Testis (tissue), 3 donors: ENCODE measurements around the gene RSAD1. TPM values are rescaled to one million over a fixed set of nuclear protein-coding genes. Genes with fewer than 3 reads are reported as not detected.

Experiments
- DNase-seq: peaks from one replicate; pipeline ENCODE4 v3.0.0-alpha.2; 2019
- H3K27ac ChIP-seq, 2 donors: fragments of 200-600 bp; sonication (generic); one replicate each; pipeline ENCODE4 v1.5.1; 2019
- H3K27me3 ChIP-seq: fragments of 200-600 bp; sonication (generic); one replicate; pipeline ENCODE4 v1.5.1; 2019
- H3K36me3 ChIP-seq: fragments of 200-600 bp; sonication (generic); one replicate; pipeline ENCODE4 v1.5.1; 2017; ENCODE audit warnings: low read depth; ENCODE audit errors: missing control alignments
- H3K4me1 ChIP-seq: fragments of 200-600 bp; sonication (generic); one replicate; pipeline ENCODE4 v1.5.1; 2019
- H3K4me3 ChIP-seq, 2 donors: fragments of 200-600 bp; sonication (generic); one replicate each; pipeline ENCODE4 v1.5.1; 2017 to 2019
- H3K9me3 ChIP-seq: fragments of 200-600 bp; sonication (generic); one replicate; pipeline ENCODE4 v1.5.1; 2017
- POLR2A ChIP-seq: fragments of 450-650 bp; IDR thresholded peaks from one replicate; pipeline ENCODE4 v1.6.1; 2017; ENCODE audit warnings: antibody characterized with exemption, mild to moderate bottlenecking, moderate library complexity
- WGBS, 2 donors: methylation state at CpG; one replicate each; pipeline ENCODE4 v1.1.5; 2018; 5-methylcytosine and 5-hydroxymethylcytosine counted together
- intact Hi-C: fragments of 100-400 bp; cut with DNase I; formaldehyde crosslinking; loops from one replicate; pipeline ENCODE4 v1.15.1; 2023; ENCODE audit warnings: low total_unique reads
- polyA plus RNA-seq: library from polyadenylated mRNA; stranded (reverse); fragments of 350-450 nt; fragmentation: Illumina TruSeq; extraction: RNeasy Lipid Tissue Mini Kit (QIAGEN cat#74804); gene quantifications from one replicate; pipeline ENCODE4 v1.2.3, GENCODE V29; 2014; ENCODE audit warnings: low read depth, low replicate concordance; ENCODE audit not compliant: insufficient read depth
- total RNA-seq, 2 donors: library from RNA; depleted of rRNA; stranded (reverse); fragments of >200 nt; gene quantifications; one replicate each; pipeline ENCODE4 v1.2.3, GENCODE V29; 2016
- TF ChIP-seq, protein P1 (sequence below), 3 experiments: fragments of 450-650 bp in 2 of 3; fragments of 200-600 bp in 1 of 3; sonication (generic) in 1 of 3; IDR thresholded peaks; one replicate each; pipeline ENCODE4 v1.5.1; 2016 to 2019; ENCODE audit warnings: antibody characterized with exemption in 3 of 3, mild to moderate bottlenecking in 2 of 3, moderate library complexity in 1 of 3

The RSAD1 gene
- total and polyA plus RNA-seq, 3 donors from 2014 or later, result 25.3 to 38.0 (median 35.7) TPM

GRCh38 chr17:50523208-50523607 lies 44.5 kb downstream of the RSAD1 start:
- no peaks in the 10 kb centered on the region for H3K36me3 ChIP-seq
- H3K27me3 ChIP-seq, result no peaks in the 10 kb centered on the region
- 94 to 100% methylated on average over 1 to 2 of the region's 2 CpGs for WGBS, 2 donors
- no peak for DNase-seq
- TF ChIP-seq, protein P1, sequence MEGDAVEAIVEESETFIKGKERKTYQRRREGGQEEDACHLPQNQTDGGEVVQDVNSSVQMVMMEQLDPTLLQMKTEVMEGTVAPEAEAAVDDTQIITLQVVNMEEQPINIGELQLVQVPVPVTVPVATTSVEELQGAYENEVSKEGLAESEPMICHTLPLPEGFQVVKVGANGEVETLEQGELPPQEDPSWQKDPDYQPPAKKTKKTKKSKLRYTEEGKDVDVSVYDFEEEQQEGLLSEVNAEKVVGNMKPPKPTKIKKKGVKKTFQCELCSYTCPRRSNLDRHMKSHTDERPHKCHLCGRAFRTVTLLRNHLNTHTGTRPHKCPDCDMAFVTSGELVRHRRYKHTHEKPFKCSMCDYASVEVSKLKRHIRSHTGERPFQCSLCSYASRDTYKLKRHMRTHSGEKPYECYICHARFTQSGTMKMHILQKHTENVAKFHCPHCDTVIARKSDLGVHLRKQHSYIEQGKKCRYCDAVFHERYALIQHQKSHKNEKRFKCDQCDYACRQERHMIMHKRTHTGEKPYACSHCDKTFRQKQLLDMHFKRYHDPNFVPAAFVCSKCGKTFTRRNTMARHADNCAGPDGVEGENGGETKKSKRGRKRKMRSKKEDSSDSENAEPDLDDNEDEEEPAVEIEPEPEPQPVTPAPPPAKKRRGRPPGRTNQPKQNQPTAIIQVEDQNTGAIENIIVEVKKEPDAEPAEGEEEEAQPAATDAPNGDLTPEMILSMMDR (IDR thresholded peaks at IDR 0.05), result no peak
- no peak for TF ChIP-seq POLR2A
- intact Hi-C loops, result no loop called here
- H3K4me1 ChIP-seq, result peaks cover 18% of the 10 kb centered on the region
- H3K4me3 ChIP-seq, result no peak overlapping the region
- no peaks in the 10 kb centered on the region for H3K9me3 ChIP-seq
- no peak overlapping the region for H3K27ac ChIP-seq

GRCh38 chr17:50524838-50525237 lies 46.2 kb downstream of the RSAD1 start:
- Histone ChIP-seq H3K9me3 (no peaks in the 10 kb centered on the region), H3K4me1 (peaks cover 1% of the 10 kb centered on the region), H3K27ac (no peak overlapping the region), H3K27me3 (no peaks in the 10 kb centered on the region), H3K4me3 (no peak overlapping the region), H3K36me3 (no peaks in the 10 kb centered on the region)
- 92 to 95% methylated on average over 14 to 18 of the region's 18 CpGs for WGBS, 2 donors
- intact Hi-C loops, result no loop called here
- TF ChIP-seq POLR2A, result no peak
- TF ChIP-seq, protein P1 (IDR thresholded peaks at IDR 0.05), result no peak
- DNase-seq, result no peak

GRCh38 chr17:50527155-50527762 lies 48.6 kb downstream of the RSAD1 start:
- no peak for TF ChIP-seq POLR2A
- TF ChIP-seq, protein P1 (IDR thresholded peaks at IDR 0.05), result no peak
- no peak overlapping the region for H3K4me3 ChIP-seq
- DNase-seq, result no peak
- H3K4me1 ChIP-seq, result peaks cover 8% of the 10 kb centered on the region
- no peaks in the 10 kb centered on the region for H3K27me3 ChIP-seq
- 50 to 63% methylated on average over 4 to 5 of the region's 5 CpGs for WGBS, 2 donors
- no peaks in the 10 kb centered on the region for H3K9me3 ChIP-seq
- intact Hi-C loops, result no loop called here
- no peak overlapping the region for H3K27ac ChIP-seq
- no peaks in the 10 kb centered on the region for H3K36me3 ChIP-seq

DNA sequence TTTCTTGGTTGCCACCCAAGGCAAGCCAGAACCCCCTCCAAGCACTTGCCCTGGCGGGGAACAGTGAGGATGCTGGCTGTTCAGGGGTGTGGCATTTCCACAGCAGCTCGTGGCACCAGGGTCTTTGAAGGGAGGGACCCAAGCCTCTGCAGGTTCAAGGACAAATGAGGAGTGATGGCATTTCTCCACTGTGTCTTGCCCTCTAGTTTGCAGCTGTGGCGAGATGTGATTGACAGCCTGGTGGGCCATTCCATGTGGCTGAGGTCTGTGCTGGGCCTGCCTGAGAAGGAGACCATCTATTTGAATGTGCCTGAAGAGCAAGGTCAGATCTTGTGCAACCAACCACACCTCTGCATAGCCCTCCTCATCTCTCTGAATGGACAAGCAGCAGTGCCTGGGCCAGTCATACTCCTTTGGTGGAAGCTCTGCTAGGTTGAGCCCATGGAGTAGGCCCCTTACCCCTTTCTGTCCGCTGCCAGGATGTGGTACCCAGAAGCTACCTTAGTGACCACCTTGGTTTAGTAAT lies 49.4 kb downstream of the RSAD1 start:
- TF ChIP-seq, protein P1 (IDR thresholded peaks at IDR 0.05), result no peak
- DNase-seq, result no peak
- Histone ChIP-seq H3K36me3 (no peaks in the 10 kb centered on the region), H3K27me3 (no peaks in the 10 kb centered on the region), H3K4me1 (peaks cover 16% of the 10 kb centered on the region), H3K27ac (no peak overlapping the region), H3K9me3 (no peaks in the 10 kb centered on the region), H3K4me3 (no peak overlapping the region)
- intact Hi-C loops, result no loop called here
- 33 to 71% methylated on average over 3 to 4 of the region's 4 CpGs for WGBS, 2 donors

- Histone ChIP-seq H3K9me3 (no peaks in the 10 kb centered on the region), H3K36me3 (no peaks in the 10 kb centered on the region), H3K4me3 (no peak overlapping the region), H3K4me1 (peaks cover 33% of the 10 kb centered on the region), H3K27ac (no peak overlapping the region), H3K27me3 (no peaks in the 10 kb centered on the region)
- intact Hi-C loops, result no loop called here
- DNase-seq, result no peak
- no peak for TF ChIP-seq POLR2A
- TF ChIP-seq, protein P1 (IDR thresholded peaks at IDR 0.05), result no peak
- 90 to 93% methylated on average over 7 of the region's 7 CpGs for WGBS, 2 donors
These were observed 51.2 kb downstream of the RSAD1 start for GRCh38 chr17:50529849-50530248.
